Activated naive CD8-positive, alpha-beta T cell treated with anti-CD3 and anti-CD28 coated beads, Interleukin-2, amount 50 U/mL, for 16 hours (primary cell): ENCODE results near the gene SLC35C1.

Source experiments
- DNase-seq: peaks from one replicate; pipeline ENCODE4 v3.0.0-alpha.2; 2020; ENCODE audit warnings: low read depth, low spot score

Gene SLC35C1

DNA sequence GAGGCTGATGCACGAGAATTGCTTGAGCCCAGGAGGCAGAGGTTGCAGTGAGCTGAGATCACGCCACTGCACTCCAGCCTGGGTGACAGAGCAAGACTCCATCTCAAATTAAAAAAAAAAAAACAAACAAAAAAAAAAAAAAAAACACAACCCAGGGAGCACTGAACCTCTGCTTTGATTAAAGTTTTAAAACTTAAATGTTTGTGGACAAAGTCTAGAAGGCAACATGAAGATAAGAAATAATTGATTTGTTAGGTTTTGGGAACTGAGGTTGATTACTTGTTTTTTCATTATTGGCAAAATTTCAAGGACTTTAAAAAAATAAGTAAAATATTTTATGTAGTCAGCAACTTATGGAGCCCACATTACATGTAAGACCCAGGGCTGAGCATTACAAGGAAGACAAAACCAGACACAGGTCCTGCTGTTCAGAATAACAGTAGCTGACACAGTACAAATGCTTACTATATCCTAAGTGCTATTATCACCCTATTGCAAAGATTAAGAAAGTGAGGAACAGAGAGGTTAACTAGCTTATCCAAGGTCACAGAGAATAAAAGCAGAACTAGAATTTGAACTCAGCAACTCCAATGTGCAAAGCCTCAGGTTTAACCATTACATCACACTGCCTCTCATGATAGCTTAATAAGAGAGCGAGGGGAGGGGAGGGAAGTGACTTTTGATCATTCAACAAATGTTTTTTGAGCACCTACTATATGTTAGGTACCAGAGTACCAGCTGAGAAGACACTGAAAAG lies 40.1 kb downstream of the SLC35C1 start:
- DNase-seq: no peak

DNA sequence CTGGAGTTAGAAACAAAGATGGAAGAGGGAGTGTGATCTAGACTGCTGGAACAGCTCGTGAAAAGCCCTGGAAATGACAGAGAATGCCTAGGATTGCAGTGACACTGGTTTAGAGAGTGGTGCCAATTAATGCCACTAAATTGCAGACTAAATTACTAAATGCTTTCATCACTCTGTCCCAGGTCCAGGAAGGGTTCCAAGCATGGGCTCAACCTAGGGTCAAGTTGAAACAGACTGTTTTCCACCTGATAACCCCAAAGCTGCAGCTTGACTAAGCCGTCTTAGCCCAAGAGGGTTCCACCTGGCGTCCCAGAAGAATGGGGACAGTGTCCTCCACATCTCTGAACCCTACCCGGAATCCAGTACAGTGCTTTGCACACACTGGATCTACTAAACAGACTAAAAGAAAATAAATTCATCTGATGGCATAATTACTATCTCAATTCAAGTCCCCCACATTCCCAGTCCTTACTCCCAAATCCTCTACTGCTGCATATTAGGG lies 41.3 kb downstream of the SLC35C1 start:
- DNase-seq: no peak

DNA sequence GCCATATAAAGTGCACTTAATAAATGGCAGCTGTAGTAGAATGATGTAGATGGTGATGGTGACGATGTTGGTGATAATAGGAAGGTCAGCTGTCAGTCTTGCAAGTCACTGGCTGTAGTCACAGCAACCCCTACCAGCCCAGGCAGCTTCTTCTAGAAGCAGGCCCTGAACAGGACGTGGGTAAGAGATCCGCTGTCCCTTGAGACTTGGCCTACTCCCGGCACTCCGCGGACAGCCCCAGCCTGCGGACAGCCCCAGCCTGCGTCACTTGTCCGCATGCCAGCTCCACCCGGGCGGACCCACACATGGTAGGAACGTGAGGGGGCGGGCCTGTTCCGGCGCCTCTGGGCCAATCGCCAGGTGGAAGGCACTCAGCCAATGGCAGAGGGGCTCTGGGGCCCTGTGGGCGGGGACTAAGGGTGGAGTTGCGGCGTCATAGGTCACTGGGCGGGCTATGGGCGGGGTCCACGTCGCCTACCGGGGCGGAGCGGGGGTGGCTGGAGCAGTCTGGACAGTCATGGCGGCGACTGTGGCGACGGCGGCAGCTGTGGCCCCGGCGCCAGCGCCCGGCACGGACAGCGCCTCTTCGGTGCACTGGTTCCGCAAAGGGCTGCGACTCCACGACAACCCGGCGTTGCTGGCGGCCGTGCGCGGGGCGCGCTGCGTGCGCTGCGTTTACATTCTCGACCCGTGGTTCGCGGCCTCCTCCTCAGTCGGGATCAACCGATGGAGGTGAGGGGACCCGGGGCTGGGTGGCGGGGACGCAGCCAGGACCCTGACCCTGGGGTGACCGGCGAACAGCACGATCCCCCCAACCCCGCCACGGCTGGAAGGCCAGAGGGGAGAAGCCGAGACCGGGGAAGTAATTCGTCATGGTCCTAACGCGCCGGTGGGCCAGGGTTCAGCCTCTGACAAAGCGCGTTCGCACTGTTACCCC lies 42.3 kb downstream of the SLC35C1 start, which contains the start of gene CRY2:
Gene CRY2, plus strand, starts transcription at position 502 of the 937 bp plus-strand sequence. Its CDS starts 16 bp downstream, at position 518.
- DNase-seq: peak; percentile 96

DNA sequence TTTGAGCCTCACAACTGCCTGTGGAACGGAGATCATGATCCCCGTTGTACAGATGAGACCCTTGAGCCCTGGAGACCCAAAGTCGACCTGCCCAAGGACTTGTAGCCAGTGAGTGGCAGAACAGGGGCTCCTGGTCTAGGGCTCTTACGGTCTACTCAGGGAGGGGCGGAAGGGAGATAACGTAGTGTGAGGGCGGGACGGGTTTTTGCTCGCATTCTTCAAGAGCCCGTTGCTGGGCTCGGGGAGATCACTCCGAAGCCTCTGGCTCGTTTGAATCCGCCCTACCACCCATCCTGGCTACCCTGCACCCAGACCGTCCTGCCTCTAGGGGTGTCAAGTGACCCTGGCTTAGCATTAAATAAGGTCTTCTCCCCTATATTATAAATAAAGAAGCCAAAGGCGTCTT lies 43.0 kb downstream of the SLC35C1 start:
- DNase-seq: no peak

DNA sequence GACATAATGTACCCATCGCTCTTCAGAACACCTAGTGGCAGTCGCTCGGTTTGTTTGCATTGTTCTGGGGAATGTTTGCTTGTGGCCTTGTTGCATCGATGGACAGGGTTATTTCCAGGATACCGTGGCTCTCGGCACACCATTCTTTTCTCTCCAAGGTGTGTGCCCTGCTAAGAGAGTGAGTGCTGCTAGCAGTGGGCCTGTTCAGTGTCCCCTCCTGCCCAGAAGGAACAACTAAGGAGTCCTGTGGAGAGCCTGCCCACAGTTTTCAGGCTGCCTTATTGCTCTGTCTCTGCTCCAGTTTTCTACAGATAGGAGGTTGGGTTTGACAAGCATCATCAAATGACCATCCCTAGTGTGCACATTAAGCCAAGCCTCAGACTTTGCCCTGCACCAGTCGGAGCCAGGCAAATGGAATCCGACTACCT lies 43.7 kb downstream of the SLC35C1 start:
- no peak for DNase-seq

DNA sequence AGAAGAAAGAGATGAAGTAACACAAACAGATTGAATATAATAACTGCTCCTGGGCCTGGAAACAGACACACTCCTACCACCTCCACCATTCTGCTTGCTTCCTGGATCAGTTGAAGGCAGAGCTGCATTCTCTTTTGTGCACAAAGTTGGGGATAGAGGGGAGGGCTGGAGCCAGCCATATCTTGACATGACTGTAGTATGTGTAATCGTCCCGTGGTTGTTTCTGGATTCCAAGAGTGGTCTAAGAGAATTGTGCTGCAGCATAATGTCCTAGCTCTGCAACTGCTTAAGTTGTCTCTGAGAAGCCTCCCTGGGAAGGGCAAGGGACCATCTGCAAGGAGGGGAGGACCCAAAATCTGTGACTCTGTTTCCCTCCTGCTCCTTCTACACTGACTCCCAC lies 45.5 kb downstream of the SLC35C1 start:
- no peak for DNase-seq

DNA sequence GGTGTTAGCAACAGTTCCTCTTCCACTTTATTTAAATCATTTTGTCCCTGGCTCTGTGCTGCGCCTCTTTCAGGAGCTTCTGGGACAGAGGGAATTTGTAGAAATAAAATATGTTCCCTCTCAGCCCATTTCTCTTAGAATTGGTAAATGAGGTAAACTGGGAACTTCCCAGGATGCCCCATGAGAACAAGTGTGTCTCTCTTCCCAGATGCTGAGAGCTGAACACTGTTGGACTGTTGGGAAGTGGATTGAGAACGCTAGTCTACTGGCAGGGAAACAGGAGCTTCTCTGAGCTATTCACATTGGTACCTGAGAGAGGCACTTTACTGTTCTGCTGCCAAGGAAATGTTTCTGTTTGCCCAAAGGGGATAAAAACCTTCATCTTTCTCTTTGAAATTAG lies 46.3 kb downstream of the SLC35C1 start:
- DNase-seq: no peak

DNA sequence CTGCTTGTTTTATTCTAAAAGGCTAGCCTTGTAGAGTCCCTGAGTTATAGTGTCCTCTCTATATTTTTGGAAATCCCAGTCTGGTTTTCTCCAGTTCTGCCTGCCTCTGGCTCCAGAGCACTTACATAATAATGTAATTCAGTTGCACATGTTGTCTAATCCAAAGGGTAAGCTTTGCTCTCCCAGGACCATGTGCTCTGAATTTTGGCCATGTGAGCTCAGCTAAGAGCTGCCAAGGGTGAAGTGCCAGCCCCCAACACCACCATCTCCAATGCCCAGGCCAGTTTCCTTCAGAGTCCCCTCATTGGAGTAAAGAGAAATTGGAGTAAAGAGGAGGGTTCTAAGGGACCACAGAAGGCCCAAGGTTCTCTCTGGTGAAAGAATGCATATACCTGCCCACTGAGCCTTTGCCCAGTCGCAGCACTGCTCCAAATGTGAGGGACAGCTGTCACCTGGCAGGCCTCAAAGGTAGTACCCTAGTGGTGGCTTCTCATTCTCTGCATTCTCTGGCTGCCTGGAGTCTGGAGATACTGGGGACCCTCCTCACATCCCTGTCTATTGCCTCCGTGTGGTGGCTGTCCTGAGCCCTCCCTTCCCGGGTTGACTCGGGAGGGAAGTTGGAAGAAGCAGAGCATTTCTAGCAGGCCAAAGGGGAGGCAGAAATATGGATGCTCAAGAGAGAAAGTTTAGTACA lies 47.2 kb downstream of the SLC35C1 start:
- DNase-seq: no peak

DNA sequence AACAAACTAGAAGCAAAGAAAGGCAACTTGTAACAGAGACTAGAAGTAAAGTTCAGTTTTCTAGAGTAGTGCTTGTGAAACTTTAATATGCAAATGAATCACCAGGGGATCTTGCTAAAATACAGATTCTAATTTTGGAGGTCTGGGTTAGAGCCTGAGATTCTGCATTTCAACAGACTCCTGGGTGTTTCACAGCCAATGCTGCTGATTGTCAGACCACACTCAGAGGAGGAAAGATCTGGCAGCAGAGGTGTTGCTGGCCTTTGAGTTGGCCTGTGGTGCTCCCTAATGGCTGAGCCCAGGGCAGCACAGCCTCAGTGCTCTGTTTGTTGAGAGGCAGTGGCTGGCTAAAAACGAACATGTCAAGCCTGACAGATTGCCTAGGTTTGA lies 47.8 kb downstream of the SLC35C1 start:
- no peak for DNase-seq

DNA sequence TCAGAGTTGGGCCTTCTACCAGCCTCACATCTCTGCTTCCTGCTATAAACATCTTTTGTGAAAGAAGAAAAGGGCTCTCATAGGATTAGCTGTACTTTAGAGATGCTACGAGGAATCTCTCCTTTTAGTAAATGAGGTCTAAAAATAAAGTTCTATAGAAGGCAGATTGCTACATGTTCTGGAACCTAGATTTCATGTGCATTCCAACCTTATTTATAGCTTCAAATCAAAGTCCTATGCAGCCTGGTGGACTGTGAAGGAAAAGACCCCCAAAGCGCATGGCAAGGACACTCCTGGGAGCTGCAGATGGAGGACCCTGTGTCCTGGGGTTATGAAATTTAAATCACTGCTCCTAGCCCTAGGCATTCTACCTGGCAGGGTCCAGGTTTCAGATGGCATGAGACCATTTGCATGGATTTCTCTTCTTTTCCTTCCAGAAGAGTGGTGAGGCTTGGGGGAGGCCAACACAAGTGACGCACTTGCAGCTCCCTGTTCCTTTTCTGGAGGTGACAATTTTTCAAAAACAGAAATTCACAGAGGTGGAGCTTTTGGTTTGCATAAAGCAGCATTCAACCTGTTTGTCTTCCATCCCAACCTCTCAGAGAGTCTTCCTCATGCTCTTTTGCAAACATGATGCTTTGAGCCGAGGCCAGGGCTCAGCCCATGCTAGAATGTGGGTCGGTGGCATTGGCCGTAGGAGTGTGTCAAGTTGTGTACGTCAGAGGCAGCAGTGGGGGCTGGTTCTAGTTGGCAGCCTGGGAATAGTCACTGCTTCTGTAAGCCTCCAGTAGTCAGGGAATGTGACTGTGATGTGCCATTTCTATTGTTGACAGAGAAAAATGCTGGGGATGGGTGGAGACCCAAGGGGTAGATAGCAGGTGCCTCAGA lies 48.6 kb downstream of the SLC35C1 start:
- no peak for DNase-seq

DNA sequence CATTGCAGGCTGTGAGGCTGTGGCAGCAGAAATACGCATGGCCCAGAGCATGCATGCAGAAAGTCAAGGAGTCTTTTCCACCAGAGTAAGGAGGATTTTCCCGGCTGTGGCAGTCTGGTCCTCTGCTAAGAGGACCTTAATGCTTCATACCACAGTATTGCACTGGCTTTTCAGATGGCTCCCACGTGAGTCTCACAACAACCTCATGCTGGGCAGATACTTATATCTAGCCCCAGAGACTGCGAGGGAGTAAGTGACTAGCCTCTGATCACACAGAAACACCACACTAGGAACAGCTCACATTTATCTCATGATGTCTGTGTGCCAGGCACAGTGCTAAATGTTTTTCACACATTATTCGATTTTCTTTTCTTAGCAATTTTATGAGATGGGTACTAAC lies 50.4 kb downstream of the SLC35C1 start:
- DNase-seq: no peak

DNA sequence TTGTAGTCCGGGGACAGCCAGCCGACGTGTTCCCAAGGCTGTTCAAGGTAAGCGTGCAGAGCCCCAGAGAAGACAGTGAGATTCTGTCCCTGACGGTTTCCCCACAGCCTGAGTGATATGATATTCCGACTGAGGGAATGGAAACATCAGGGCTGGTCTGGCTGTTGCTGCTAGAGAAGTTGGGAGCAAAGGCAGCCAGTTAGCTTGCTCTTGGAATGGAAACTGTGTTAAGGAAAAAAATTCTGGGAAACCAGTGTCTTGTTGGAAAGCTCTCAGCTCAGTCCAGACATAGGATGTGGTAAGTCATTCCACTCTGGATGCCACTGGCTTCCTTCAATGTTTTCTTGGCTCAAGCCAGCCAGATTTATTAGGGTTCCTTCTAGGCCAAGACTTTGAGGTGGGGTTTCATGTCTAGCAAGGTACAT lies 51.1 kb downstream of the SLC35C1 start:
- DNase-seq: no peak

DNA sequence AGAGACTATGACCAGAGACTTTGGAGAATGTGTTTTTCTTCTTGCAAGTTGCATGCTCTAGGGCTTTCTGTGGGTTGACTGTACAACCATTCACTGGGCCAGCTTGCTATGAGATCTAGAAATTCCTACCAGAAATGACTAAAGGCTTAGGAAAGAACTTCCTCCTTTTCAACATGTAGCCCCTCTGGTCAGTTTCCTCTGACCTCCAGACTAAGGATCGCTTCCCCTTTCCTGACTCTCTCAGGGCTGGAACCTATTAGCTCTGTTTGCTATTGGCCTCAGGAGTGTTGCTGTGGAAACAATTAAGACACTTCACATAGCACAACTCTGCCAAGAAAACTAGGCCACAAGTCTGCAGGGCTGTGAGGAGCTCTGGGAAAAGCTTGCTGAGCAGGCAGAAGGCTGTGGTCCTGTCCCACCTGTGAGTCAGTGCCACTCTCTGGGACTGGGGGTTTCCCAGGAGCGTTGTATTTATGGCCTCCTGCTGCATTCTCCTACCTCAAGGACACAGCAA lies 53.1 kb downstream of the SLC35C1 start:
- no peak for DNase-seq

DNA sequence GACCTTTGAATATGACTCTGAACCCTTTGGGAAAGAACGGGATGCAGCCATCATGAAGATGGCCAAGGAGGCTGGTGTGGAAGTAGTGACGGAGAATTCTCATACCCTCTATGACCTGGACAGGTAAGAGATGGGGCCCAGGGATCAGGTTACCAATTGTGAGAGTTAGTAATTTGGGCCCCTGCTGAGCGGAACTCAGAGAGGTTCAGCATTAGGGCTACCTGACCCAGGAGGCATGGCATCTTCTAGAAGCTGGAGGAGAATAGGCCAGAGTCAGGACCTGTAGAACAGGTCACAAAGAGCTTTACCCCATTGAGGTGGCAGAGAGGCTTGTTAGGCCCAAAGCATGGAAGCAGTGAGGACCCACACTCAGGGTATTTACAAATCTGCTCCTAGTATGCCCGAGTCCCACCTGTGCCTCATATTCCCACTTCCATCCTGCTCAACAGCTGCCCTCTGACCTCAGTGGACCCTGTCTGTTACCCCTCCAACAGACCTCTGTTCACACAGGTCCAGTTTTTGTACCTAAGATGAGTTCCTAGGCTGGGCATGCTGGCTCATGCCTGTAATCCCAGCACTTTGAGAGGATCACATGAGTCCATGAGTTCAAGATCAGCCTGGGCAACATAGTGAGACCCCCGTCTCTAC lies 53.9 kb downstream of the SLC35C1 start:
- no peak for DNase-seq

DNA sequence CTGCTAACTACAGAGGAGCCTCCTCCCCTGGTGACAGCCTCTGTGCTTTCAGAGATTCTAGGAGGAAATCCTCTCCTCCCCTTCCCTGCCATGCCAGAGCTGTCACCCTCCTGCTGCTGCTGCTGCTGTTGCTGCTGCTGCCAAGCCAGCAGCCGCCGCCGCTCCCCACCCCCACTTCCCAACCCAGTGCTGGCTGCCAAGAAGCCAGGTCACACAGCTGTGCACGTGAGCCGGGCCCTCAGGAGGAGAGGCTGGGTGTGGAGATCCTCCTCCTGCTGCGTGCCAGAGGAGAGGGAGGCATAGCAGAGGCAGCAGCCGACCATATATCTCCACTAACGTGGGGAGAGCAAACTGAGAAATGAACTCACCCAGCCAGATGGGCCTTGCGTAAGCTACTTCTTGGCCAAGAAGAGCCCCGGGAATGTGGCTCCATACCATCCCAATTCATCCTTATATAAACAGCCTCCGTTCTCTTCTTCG lies 54.8 kb downstream of the SLC35C1 start:
- DNase-seq: no peak

DNA sequence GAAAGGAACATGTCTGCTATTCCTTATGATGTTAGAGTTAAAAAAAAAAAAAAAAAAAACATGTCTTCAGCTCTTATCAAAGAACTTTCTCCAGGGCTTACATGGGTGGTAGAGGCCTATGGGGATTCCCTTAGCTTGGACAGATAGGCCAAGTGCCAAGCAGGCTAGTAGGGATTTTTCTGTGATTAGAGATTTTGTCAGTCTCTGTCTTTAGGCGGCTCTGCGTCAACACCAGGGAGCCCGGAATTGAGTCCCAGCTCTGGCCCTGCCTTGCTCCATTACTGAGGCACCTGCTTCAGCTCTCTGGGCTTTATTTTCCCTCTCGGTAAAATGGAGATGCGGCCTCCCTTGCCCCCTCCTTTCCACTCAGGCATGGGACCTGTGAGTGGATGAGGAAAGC lies 55.4 kb downstream of the SLC35C1 start:
- DNase-seq: no peak

DNA sequence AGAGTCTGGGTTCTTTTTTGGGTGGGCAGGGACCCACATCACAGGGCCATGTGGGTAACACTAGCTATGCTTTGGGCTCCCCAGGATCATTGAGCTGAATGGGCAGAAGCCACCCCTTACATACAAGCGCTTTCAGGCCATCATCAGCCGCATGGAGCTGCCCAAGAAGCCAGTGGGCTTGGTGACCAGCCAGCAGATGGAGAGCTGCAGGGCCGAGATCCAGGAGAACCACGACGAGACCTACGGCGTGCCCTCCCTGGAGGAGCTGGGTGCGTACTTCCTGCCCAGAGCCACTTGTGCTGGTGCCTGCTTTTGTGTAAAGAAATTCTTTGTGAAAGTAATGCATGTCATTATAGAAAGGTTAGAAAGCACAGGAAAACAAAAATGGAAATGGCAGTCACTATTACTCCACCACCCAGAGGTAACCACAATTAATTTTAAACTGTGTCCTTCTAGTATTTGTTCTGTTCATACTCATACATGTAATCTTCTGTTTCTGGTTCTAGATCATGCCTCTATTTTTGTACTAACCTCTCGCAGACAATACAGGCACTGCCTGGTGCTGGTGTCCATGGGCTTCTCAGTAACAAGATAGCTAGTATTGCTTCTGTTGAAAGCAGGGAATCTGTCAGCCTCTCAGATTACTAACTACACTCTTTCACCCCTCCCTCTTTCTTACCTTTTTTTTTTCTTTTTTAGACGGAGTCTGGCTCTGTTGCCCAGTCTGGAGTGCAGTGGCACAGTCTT lies 56.0 kb downstream of the SLC35C1 start:
- no peak for DNase-seq
